GM06990 (cell line): Measurements from ENCODE around the gene STK40.

ENCODE experiments used
- DNase-seq: peaks from one replicate; pipeline ENCODE4 v3.0.0-alpha.2; 2011; ENCODE audit not compliant: insufficient read length; ENCODE audit errors: extremely low read depth
- H3K27me3 ChIP-seq: replicated peaks from 2 replicates; pipeline ENCODE4 v1.6.0; 2011; ENCODE audit warnings: low read length; ENCODE audit not compliant: control insufficient read depth, insufficient read depth
- H3K36me3 ChIP-seq: 2 replicates; pipeline ENCODE4 v1.5.1; 2011; ENCODE audit warnings: low read length; ENCODE audit not compliant: control insufficient read depth, insufficient read depth
- H3K4me3 ChIP-seq: replicated peaks from 2 replicates; pipeline ENCODE4 v1.5.1; 2011; ENCODE audit warnings: low read depth, mild to moderate bottlenecking, control low read depth, low read length
- CTCF ChIP-seq: IDR thresholded peaks from 2 replicates; pipeline ENCODE4 v1.5.1; 2011; ENCODE audit warnings: low read length, control low read depth, mild to moderate bottlenecking, inconsistent platforms; ENCODE audit not compliant: insufficient read depth, poor library complexity, severe bottlenecking

STK40 gene

GRCh38 chr1:36321119-36321951 is 64.4 kb downstream of the STK40 start:
- peak; percentile 45 for DNase-seq
- H3K36me3 ChIP-seq = no peaks in the 10 kb centered on the region
- no peaks in the 10 kb centered on the region for H3K27me3 ChIP-seq
- H3K4me3 ChIP-seq = peak overlapping the region; percentile 25
- no peak for TF ChIP-seq CTCF

- H3K27me3 ChIP-seq = no peaks in the 10 kb centered on the region
- DNase-seq = no peak
- no peaks in the 10 kb centered on the region for H3K36me3 ChIP-seq
- peak overlapping the region; percentile 25 for H3K4me3 ChIP-seq
- no peak for TF ChIP-seq CTCF
Measured at GRCh38 chr1:36320767-36321118, 65.0 kb downstream of the STK40 start.

- Histone ChIP-seq H3K4me3 (no peak overlapping the region), H3K27me3 (no peaks in the 10 kb centered on the region), H3K36me3 (no peaks in the 10 kb centered on the region)
- no peak for TF ChIP-seq CTCF
- DNase-seq = no peak
Measured at GRCh38 chr1:36320291-36320761, 65.4 kb downstream of the STK40 start.

GRCh38 chr1:36309397-36309796 is 76.3 kb downstream of the STK40 start:
- H3K27me3 ChIP-seq = no peaks in the 10 kb centered on the region
- DNase-seq = no peak
- TF ChIP-seq CTCF = no peak
- H3K4me3 ChIP-seq = no peak overlapping the region
- H3K36me3 ChIP-seq = no peaks in the 10 kb centered on the region

- no peak for TF ChIP-seq CTCF
- no peak for DNase-seq
- Histone ChIP-seq H3K4me3 (peak overlapping the region; percentile 77), H3K27me3 (no peaks in the 10 kb centered on the region), H3K36me3 (peaks cover 2% of the 10 kb centered on the region)
Measured at GRCh38 chr1:36307601-36308330, 78.0 kb downstream of the STK40 start.
